GM23338 (cell line): Measurements from ENCODE around the gene CSNK1G1. TPM values are rescaled to one million over a fixed set of nuclear protein-coding genes. Genes with fewer than 3 reads are reported as not detected.

Experiments used
- ATAC-seq: fragments of 200-7000 bp; cut with Tn5 transposase; 3 replicates; pipeline ENCODE4 v1.9.1; 2020
- DNase-seq: peaks from one replicate; pipeline ENCODE4 v3.0.0-alpha.2; 2015; ENCODE audit warnings: low spot score
- H2AFZ ChIP-seq: fragments of 200-600 bp; sonication (generic); 2 replicates; pipeline ENCODE4 v1.8.0; 2016; ENCODE audit warnings: antibody characterized with exemption, mild to moderate bottlenecking, moderate library complexity
- H3F3A ChIP-seq: fragments of 200-600 bp; sonication (generic); replicated peaks from 2 replicates; pipeline ENCODE4 v1.8.0; 2017; ENCODE audit warnings: antibody characterized with exemption, mixed run types, low read depth
- H3K27ac ChIP-seq: fragments of 200-600 bp; sonication (generic); 2 replicates; pipeline ENCODE4 v1.6.1; 2016; ENCODE audit warnings: low read depth
- H3K27me3 ChIP-seq: fragments of 200-600 bp; sonication (generic); 2 replicates; pipeline ENCODE4 v1.8.0; 2016; ENCODE audit warnings: mild to moderate bottlenecking, mixed run types, moderate library complexity; ENCODE audit not compliant: insufficient read depth
- H3K36me3 ChIP-seq: fragments of 200-600 bp; sonication (generic); 2 replicates; pipeline ENCODE4 v1.8.0; 2016; ENCODE audit warnings: mild to moderate bottlenecking; ENCODE audit not compliant: insufficient read depth
- H3K4me1 ChIP-seq: fragments of 200-600 bp; sonication (generic); 2 replicates; pipeline ENCODE4 v1.8.0; 2016; ENCODE audit warnings: mild to moderate bottlenecking, moderate library complexity; ENCODE audit not compliant: insufficient read depth
- H3K4me2 ChIP-seq: fragments of 200-600 bp; sonication (generic); 2 replicates; pipeline ENCODE4 v1.7.1; 2017; ENCODE audit warnings: mixed run types
- H3K4me3 ChIP-seq: fragments of 200-600 bp; sonication (generic); 2 replicates; pipeline ENCODE4 v1.6.1; 2016; ENCODE audit warnings: mixed run types
- H3K79me2 ChIP-seq: fragments of 200-600 bp; sonication (generic); replicated peaks from 2 replicates; pipeline ENCODE4 v1.8.0; 2017; ENCODE audit warnings: mild to moderate bottlenecking; ENCODE audit not compliant: insufficient read depth
- H3K9me2 ChIP-seq: fragments of 200-600 bp; sonication (generic); 2 replicates; pipeline ENCODE4 v1.8.0; 2017; ENCODE audit not compliant: insufficient read depth
- H4K20me1 ChIP-seq: fragments of 200-600 bp; sonication (generic); replicated peaks from 2 replicates; pipeline ENCODE4 v1.8.0; 2017; ENCODE audit warnings: mild to moderate bottlenecking; ENCODE audit not compliant: insufficient read depth
- H3K27ac Mint-ChIP-seq: 2 replicates; pipeline ENCODE4 v1.8.0; 2020; ENCODE audit warnings: inconsistent platforms, mild to moderate bottlenecking, moderate library complexity, mixed read lengths
- H3K27me3 Mint-ChIP-seq: 3 replicates; pipeline ENCODE4 v1.8.0; 2022; ENCODE audit warnings: low read depth, mild to moderate bottlenecking, moderate library complexity, mixed read lengths, inconsistent platforms; ENCODE audit not compliant: insufficient read depth, poor library complexity
- H3K36me3 Mint-ChIP-seq: 3 replicates; pipeline ENCODE4 v1.8.0; 2021; ENCODE audit warnings: low read depth, mild to moderate bottlenecking, inconsistent platforms, moderate library complexity, mixed read lengths
- H3K4me1 Mint-ChIP-seq: 3 replicates; pipeline ENCODE4 v1.8.0; 2020; ENCODE audit warnings: mild to moderate bottlenecking, inconsistent platforms, mixed read lengths
- H3K4me3 Mint-ChIP-seq: 3 replicates; pipeline ENCODE4 v1.8.0; 2021; ENCODE audit warnings: moderate library complexity, mild to moderate bottlenecking, inconsistent platforms, mixed read lengths
- H3K9me3 Mint-ChIP-seq: 3 replicates; pipeline ENCODE4 v1.8.0; 2020; ENCODE audit warnings: moderate library complexity, mild to moderate bottlenecking, inconsistent platforms, mixed read lengths
- CTCF ChIP-seq, 2 experiments: fragments of 200-600 bp in 1 of 2; sonication (generic) in 1 of 2; conservative IDR thresholded peaks; 2 replicates each; pipeline versions ENCODE4 v1.5.1 to v1.6.1; 2016 to 2017; ENCODE audit warnings: antibody characterized with exemption in 2 of 2, low read depth in 2 of 2, mild to moderate bottlenecking in 2 of 2, moderate library complexity in 1 of 2
- EZH2 ChIP-seq: fragments of 200-600 bp; sonication (generic); IDR thresholded peaks from one replicate; pipeline ENCODE4 v1.8.0; 2017; ENCODE audit warnings: antibody characterized with exemption, mild to moderate bottlenecking, low read depth; ENCODE audit not compliant: unreplicated experiment
- JUNB ChIP-seq: IDR thresholded peaks from one replicate; pipeline ENCODE4 v1.6.1; 2016; ENCODE audit warnings: antibody characterized with exemption; ENCODE audit not compliant: unreplicated experiment
- NANOG ChIP-seq: IDR thresholded peaks from 2 replicates; pipeline ENCODE4 v1.6.1; 2016; ENCODE audit warnings: antibody characterized with exemption, borderline replicate concordance
- POLR2AphosphoS5 ChIP-seq: IDR thresholded peaks from 2 replicates; pipeline ENCODE4 v1.6.1; 2016; ENCODE audit warnings: antibody characterized with exemption, low read depth
- ZNF114 ChIP-seq: fragments of 250-450 bp; sonication (Bioruptor Pico); IDR thresholded peaks from 2 replicates; pipeline ENCODE4 v1.5.0; 2020; ENCODE audit warnings: mild to moderate bottlenecking, moderate library complexity
- ZNF331 ChIP-seq: fragments of 250-450 bp; sonication (Bioruptor Pico); IDR thresholded peaks from 2 replicates; pipeline ENCODE4 v1.5.0; 2020; ENCODE audit warnings: low read depth, mild to moderate bottlenecking, moderate library complexity
- polyA plus RNA-seq: library from polyadenylated mRNA; unstranded; fragments of >200 nt; fragmentation: Nextera tagmentation; extraction: Ambion mirVana; gene quantifications from 2 replicates; pipeline ENCODE4 v1.2.1, GENCODE V29; 2016
- total RNA-seq: library from RNA; depleted of rRNA; stranded (reverse); fragments of >200 nt; shearing (Covaris generic); gene quantifications from 2 replicates; pipeline ENCODE4 v1.2.3, GENCODE V29; 2014
- TF ChIP-seq, protein P1 (sequence below): fragments of 250-450 bp; sonication (Bioruptor Pico); IDR thresholded peaks from 2 replicates; pipeline ENCODE4 v1.5.0; 2020; ENCODE audit warnings: mild to moderate bottlenecking, moderate library complexity

CSNK1G1 gene
- total and polyA plus RNA-seq, 2 experiments from 2014 or later = 9.3 to 13.4 TPM

- TF ChIP-seq, protein P1, sequence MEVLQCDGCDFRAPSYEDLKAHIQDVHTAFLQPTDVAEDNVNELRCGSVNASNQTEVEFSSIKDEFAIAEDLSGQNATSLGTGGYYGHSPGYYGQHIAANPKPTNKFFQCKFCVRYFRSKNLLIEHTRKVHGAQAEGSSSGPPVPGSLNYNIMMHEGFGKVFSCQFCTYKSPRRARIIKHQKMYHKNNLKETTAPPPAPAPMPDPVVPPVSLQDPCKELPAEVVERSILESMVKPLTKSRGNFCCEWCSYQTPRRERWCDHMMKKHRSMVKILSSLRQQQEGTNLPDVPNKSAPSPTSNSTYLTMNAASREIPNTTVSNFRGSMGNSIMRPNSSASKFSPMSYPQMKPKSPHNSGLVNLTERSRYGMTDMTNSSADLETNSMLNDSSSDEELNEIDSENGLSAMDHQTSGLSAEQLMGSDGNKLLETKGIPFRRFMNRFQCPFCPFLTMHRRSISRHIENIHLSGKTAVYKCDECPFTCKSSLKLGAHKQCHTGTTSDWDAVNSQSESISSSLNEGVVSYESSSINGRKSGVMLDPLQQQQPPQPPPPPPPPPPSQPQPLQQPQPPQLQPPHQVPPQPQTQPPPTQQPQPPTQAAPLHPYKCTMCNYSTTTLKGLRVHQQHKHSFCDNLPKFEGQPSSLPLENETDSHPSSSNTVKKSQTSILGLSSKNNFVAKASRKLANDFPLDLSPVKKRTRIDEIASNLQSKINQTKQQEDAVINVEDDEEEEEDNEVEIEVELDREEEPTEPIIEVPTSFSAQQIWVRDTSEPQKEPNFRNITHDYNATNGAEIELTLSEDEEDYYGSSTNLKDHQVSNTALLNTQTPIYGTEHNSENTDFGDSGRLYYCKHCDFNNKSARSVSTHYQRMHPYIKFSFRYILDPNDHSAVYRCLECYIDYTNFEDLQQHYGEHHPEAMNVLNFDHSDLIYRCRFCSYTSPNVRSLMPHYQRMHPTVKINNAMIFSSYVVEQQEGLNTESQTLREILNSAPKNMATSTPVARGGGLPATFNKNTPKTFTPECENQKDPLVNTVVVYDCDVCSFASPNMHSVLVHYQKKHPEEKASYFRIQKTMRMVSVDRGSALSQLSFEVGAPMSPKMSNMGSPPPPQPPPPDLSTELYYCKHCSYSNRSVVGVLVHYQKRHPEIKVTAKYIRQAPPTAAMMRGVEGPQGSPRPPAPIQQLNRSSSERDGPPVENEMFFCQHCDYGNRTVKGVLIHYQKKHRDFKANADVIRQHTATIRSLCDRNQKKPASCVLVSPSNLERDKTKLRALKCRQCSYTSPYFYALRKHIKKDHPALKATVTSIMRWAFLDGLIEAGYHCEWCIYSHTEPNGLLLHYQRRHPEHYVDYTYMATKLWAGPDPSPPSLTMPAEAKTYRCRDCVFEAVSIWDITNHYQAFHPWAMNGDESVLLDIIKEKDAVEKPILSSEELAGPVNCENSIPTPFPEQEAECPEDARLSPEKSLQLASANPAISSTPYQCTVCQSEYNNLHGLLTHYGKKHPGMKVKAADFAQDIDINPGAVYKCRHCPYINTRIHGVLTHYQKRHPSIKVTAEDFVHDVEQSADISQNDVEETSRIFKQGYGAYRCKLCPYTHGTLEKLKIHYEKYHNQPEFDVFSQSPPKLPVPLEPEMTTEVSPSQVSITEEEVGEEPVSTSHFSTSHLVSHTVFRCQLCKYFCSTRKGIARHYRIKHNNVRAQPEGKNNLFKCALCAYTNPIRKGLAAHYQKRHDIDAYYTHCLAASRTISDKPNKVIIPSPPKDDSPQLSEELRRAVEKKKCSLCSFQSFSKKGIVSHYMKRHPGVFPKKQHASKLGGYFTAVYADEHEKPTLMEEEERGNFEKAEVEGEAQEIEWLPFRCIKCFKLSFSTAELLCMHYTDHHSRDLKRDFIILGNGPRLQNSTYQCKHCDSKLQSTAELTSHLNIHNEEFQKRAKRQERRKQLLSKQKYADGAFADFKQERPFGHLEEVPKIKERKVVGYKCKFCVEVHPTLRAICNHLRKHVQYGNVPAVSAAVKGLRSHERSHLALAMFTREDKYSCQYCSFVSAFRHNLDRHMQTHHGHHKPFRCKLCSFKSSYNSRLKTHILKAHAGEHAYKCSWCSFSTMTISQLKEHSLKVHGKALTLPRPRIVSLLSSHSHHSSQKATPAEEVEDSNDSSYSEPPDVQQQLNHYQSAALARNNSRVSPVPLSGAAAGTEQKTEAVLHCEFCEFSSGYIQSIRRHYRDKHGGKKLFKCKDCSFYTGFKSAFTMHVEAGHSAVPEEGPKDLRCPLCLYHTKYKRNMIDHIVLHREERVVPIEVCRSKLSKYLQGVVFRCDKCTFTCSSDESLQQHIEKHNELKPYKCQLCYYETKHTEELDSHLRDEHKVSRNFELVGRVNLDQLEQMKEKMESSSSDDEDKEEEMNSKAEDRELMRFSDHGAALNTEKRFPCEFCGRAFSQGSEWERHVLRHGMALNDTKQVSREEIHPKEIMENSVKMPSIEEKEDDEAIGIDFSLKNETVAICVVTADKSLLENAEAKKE (CRISPR knock-in tag) = no peak
- TF ChIP-seq CTCF (conservative IDR thresholded peaks at IDR 0.05; ENCODE audit: low read depth in 2 of 2) (no peak), ZNF331 (CRISPR knock-in tag) (no peak), EZH2 (no peak), POLR2AphosphoS5 (no peak), JUNB (no peak), NANOG (no peak), ZNF114 (CRISPR knock-in tag) (no peak)
Measured at GRCh38 chr15:64148581-64148980, 207.4 kb downstream of the CSNK1G1 start (continued).

DNA sequence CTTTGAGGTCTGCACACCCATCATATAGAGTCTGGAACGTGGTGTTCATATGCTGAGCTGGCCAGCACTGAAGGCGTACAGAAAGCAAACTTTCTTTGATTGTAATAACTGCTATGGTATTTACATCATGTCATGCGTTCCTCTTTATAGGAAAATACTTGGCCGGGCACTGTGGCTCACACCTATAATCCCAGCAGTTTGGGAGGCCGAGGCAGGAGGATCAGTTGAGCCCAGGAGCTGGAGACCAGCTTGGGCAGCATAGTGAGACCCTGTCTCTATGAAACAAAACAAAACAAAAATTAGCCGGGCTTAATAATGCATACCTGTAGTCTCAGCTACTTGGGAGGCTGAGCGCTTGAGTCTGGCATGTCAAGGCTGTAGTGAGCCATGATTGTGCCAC, 207.8 kb downstream of the CSNK1G1 start:
- H3K4me1 Mint-ChIP-seq = peaks cover 14% of the 10 kb centered on the region
- no peak for TF ChIP-seq NANOG
- TF ChIP-seq JUNB = no peak
- Histone ChIP-seq H3K27me3 (peaks cover 16% of the 10 kb centered on the region), H3K9me2 (no peaks in the 10 kb centered on the region), H3K36me3 (no peaks in the 10 kb centered on the region), H2AFZ (no peak overlapping the region), H3K4me1 (peaks cover 6% of the 10 kb centered on the region), H3K4me3 (no peak overlapping the region), H3F3A (no peaks in the 10 kb centered on the region; the same call in 1 of the 2 replicates), H3K79me2 (no peaks in the 10 kb centered on the region), H3K27ac (no peak overlapping the region), H4K20me1 (no peaks in the 10 kb centered on the region), H3K4me2 (no peak overlapping the region)
- ATAC-seq = no peak
- DNase-seq = no peak
- H3K36me3 Mint-ChIP-seq = no peaks in the 10 kb centered on the region; the same call in 2 of the 3 replicates
- peaks cover 14% of the 10 kb centered on the region for H3K27me3 Mint-ChIP-seq
- no peak overlapping the region for H3K4me3 Mint-ChIP-seq
- H3K9me3 Mint-ChIP-seq = no peaks in the 10 kb centered on the region
- no peak overlapping the region for H3K27ac Mint-ChIP-seq
